ENCODE results near the gene ABCC4. TPM values are rescaled to one million over a fixed set of nuclear protein-coding genes. Genes with fewer than 3 reads are reported as not detected.

ABCC4 gene
- total and polyA plus RNA-seq, 2 donors (not counting 1 experiment from before 2014, with no cell fraction given) = 1.8 to 7.1 TPM

DNA sequence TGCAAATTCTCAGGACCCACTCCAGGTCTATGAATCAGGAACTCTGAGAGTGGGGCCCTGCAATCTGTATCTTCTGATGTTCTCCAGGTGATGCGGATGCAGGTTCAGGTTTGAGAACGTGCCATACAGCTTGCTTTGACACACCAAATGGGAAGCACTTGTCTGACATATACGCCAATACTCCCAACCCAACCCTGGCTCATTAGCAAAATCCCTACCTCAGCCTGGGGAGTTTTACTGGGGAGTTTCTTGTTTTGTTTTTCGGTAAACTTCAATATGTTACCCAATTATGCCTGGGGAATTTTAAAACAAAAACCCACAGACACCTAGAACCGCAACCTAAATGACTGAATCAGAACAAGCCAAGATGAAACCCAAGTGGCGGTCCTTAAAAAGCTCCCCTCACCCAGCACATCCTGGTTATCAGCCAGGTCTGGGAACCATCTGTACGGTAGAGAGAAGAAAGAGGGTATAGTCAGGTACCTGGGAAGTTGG, 41.2 kb downstream of the ABCC4 start:
- Histone ChIP-seq H3K4me2 (replicated peaks; ENCODE audit: low read depth, low read length, poor library complexity, severe bottlenecking) (no peak overlapping the region), H3K36me3 (replicated peaks in 1 of 2; ENCODE audit: control extremely low read depth in 1 of 2, control insufficient read depth in 1 of 2, extremely low read depth in 1 of 2, insufficient read depth in 2 of 2, low read length in 1 of 2) (no peaks in the 10 kb centered on the region), H3K27ac (ENCODE audit: low read length in 2 of 2) (no peak overlapping the region), H3K9me3 (ENCODE audit: control extremely low read depth in 1 of 3, control insufficient read depth in 2 of 3, insufficient read depth in 1 of 3, low read length in 2 of 3) (no peaks in the 10 kb centered on the region), H4K20me1 (ENCODE audit: control insufficient read depth, insufficient read depth, low read length, poor library complexity, severe bottlenecking) (no peaks in the 10 kb centered on the region), H3K79me2 (ENCODE audit: control insufficient read depth, insufficient read depth, low read length) (no peaks in the 10 kb centered on the region), H3K4me1 (ENCODE audit: control insufficient read depth in 2 of 2, insufficient read depth in 2 of 2, low read length in 2 of 2) (peaks cover 0 to 11% of the 10 kb centered on the region in 2 donors), H3K9ac (ENCODE audit: low read length) (no peak overlapping the region), H2AFZ (ENCODE audit: insufficient read depth, low read depth, low read length, poor library complexity, severe bottlenecking) (no peak overlapping the region), H3K27me3 (replicated peaks in 1 of 4; ENCODE audit: control extremely low read depth in 1 of 4, control insufficient read depth in 3 of 4, insufficient read depth in 4 of 4, low read length in 3 of 4) (no peaks in the 10 kb centered on the region), H3K4me3 (ENCODE audit: control extremely low read depth in 1 of 5, extremely low read depth in 1 of 5, insufficient read depth in 1 of 5, low read depth in 2 of 5, low read length in 4 of 5) (no peak overlapping the region)
- H3K4me3 Mint-ChIP-seq = no peak overlapping the region
- no peaks in the 10 kb centered on the region for H3K27me3 Mint-ChIP-seq
- 87% methylated on average over 2 of the region's 7 CpGs for WGBS (ENCODE audit: insufficient coverage)
- ChIA-PET CTCF (interaction anchor here (1.8 kb wide), 1 partner anchor 144 kb away, joined by 4 read pairs; no protein-coding TSS in a partner anchor), POLR2A (interaction anchor here (0.7 kb wide), 1 partner anchor 35 kb away, joined by 3 read pairs; no protein-coding TSS in a partner anchor)
- TF ChIP-seq, protein P1, sequence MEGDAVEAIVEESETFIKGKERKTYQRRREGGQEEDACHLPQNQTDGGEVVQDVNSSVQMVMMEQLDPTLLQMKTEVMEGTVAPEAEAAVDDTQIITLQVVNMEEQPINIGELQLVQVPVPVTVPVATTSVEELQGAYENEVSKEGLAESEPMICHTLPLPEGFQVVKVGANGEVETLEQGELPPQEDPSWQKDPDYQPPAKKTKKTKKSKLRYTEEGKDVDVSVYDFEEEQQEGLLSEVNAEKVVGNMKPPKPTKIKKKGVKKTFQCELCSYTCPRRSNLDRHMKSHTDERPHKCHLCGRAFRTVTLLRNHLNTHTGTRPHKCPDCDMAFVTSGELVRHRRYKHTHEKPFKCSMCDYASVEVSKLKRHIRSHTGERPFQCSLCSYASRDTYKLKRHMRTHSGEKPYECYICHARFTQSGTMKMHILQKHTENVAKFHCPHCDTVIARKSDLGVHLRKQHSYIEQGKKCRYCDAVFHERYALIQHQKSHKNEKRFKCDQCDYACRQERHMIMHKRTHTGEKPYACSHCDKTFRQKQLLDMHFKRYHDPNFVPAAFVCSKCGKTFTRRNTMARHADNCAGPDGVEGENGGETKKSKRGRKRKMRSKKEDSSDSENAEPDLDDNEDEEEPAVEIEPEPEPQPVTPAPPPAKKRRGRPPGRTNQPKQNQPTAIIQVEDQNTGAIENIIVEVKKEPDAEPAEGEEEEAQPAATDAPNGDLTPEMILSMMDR (IDR thresholded peaks at IDR 0.05) = no peak
- no peak for TF ChIP-seq EZH2 (IDR thresholded peaks at IDR 0.05; ENCODE audit: borderline replicate concordance, insufficient read depth, low read depth, low read length, poor library complexity, severe bottlenecking)
- H3K9me3 Mint-ChIP-seq (ENCODE audit: insufficient read depth) = no peaks in the 10 kb centered on the region
- intact Hi-C loops (cut with micrococcal nuclease) = no loop called here
- ATAC-seq (ENCODE audit: low read depth) = no peak
- peaks cover 10% of the 10 kb centered on the region for H3K4me1 Mint-ChIP-seq
- H3K27ac Mint-ChIP-seq = no peak overlapping the region
- DNase-seq = no peak

DNA sequence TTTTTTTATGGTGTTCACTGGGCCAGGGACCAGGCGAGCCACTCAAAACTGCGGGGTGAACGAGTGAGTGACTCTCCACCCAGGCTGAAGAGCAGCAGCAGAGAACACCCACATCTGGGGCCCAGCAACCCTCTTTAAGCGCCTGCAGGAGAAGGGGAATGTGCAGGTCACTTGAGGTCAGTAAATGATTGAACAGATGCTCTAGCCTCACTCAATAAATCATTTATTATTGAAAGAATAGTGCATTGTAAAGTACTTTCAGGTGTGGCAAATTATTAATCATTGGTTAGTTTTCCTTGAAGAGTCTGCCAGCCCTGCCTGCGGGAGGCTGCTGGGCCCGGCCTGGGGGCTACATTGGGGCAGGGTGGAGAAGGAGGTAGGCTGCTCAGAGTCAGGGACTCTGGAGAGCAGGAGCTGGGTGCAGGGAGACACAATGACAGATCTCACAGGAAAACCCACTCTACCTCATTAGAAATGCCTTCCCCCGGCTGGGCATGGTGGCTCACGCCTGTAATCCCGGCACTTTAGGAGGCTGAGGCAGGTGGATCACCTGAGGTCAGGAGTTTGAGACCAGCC, 42.5 kb downstream of the ABCC4 start:
- Histone ChIP-seq H3K4me2 (replicated peaks; ENCODE audit: low read depth, low read length, poor library complexity, severe bottlenecking) (no peak overlapping the region), H3K9ac (ENCODE audit: low read length) (no peak overlapping the region), H2AFZ (ENCODE audit: insufficient read depth, low read depth, low read length, poor library complexity, severe bottlenecking) (no peak overlapping the region), H3K4me1 (ENCODE audit: control insufficient read depth in 2 of 2, insufficient read depth in 2 of 2, low read length in 2 of 2) (peaks cover 0 to 11% of the 10 kb centered on the region in 2 donors), H3K9me3 (ENCODE audit: control extremely low read depth in 1 of 3, control insufficient read depth in 2 of 3, insufficient read depth in 1 of 3, low read length in 2 of 3) (no peaks in the 10 kb centered on the region), H4K20me1 (ENCODE audit: control insufficient read depth, insufficient read depth, low read length, poor library complexity, severe bottlenecking) (no peaks in the 10 kb centered on the region), H3K27ac (ENCODE audit: low read length in 2 of 2) (no peak overlapping the region), H3K27me3 (replicated peaks in 1 of 4; ENCODE audit: control extremely low read depth in 1 of 4, control insufficient read depth in 3 of 4, insufficient read depth in 4 of 4, low read length in 3 of 4) (no peaks in the 10 kb centered on the region), H3K36me3 (replicated peaks in 1 of 2; ENCODE audit: control extremely low read depth in 1 of 2, control insufficient read depth in 1 of 2, extremely low read depth in 1 of 2, insufficient read depth in 2 of 2, low read length in 1 of 2) (no peaks in the 10 kb centered on the region), H3K79me2 (ENCODE audit: control insufficient read depth, insufficient read depth, low read length) (no peaks in the 10 kb centered on the region), H3K4me3 (ENCODE audit: control extremely low read depth in 1 of 5, extremely low read depth in 1 of 5, insufficient read depth in 1 of 5, low read depth in 2 of 5, low read length in 4 of 5) (no peak overlapping the region)
- Mint-ChIP-seq H3K27me3 (no peaks in the 10 kb centered on the region), H3K9me3 (ENCODE audit: insufficient read depth) (no peaks in the 10 kb centered on the region), H3K4me1 (peaks cover 13% of the 10 kb centered on the region), H3K27ac (no peak overlapping the region), H3K4me3 (no peak overlapping the region)
- POLR2A ChIA-PET = no interaction called here
- DNase-seq (no peak), ATAC-seq (ENCODE audit: low read depth) (no peak)
- CTCF ChIA-PET = no interaction called here
- intact Hi-C loops (cut with micrococcal nuclease) = no loop called here
- WGBS (ENCODE audit: insufficient coverage) = 97% methylated on average over 5 of the region's 9 CpGs
- TF ChIP-seq, protein P1 (IDR thresholded peaks at IDR 0.05) = no peak
- no peak for TF ChIP-seq EZH2 (IDR thresholded peaks at IDR 0.05; ENCODE audit: borderline replicate concordance, insufficient read depth, low read depth, low read length, poor library complexity, severe bottlenecking)
